SH-SY5Y (cell line): Measurements from ENCODE around the gene SORT1.

Source experiments
- GATA2 ChIP-seq: IDR thresholded peaks from 2 replicates; pipeline ENCODE4 v1.6.1; 2011; ENCODE audit warnings: mild to moderate bottlenecking, low read depth, low read length
- GATA3 ChIP-seq: IDR thresholded peaks from 2 replicates; pipeline ENCODE4 v1.6.1; 2011; ENCODE audit warnings: low read depth, mild to moderate bottlenecking, low read length, moderate library complexity

GRCh38 chr1:109392037-109392787 lies 5.5 kb downstream of the SORT1 start:
- TF ChIP-seq GATA2 (no peak), GATA3 (no peak)
